Gastroesophageal sphincter (tissue), 4 donors: ENCODE data around the gene SPINK1. TPM values are rescaled to one million over a fixed set of nuclear protein-coding genes. Genes with fewer than 3 reads are reported as not detected.

Experiments used
- ATAC-seq: fragments of 150-250 bp; one replicate; pipeline ENCODE4 v1.9.1; 2016; ENCODE audit warnings: mild to moderate bottlenecking, moderate library complexity
- H3K27ac ChIP-seq, 4 donors: fragments of 200-600 bp; sonication (generic) in 3 of 4; 1 replicate in 3 of 4; 2 replicates in 1 of 4; pipeline ENCODE4 v1.5.1; 2016 to 2019
- H3K27me3 ChIP-seq: fragments of 200-600 bp; sonication (generic); one replicate; pipeline ENCODE4 v1.5.1; 2019
- H3K36me3 ChIP-seq, 2 donors: fragments of 200-600 bp; sonication (generic); one replicate each; pipeline ENCODE4 v1.5.1; 2019; ENCODE audit warnings: control low read depth in 1 of 2
- H3K4me1 ChIP-seq, 3 donors: fragments of 200-600 bp; sonication (generic); 1 replicate in 2 of 3; 2 replicates in 1 of 3; pipeline ENCODE4 v1.5.1; 2016 to 2019; ENCODE audit warnings: control low read depth in 2 of 3
- H3K4me3 ChIP-seq, 2 donors: fragments of 200-600 bp; sonication (generic); one replicate each; pipeline ENCODE4 v1.5.1; 2019; ENCODE audit warnings: mild to moderate bottlenecking in 1 of 2, moderate library complexity in 1 of 2
- H3K9me3 ChIP-seq, 3 donors: fragments of 200-600 bp; sonication (generic); one replicate each; pipeline ENCODE4 v1.5.1; 2017 to 2019; ENCODE audit warnings: control low read depth in 2 of 3
- EP300 ChIP-seq: sonication (generic); formaldehyde crosslinking; IDR thresholded peaks from one replicate; pipeline ENCODE4 v1.6.1; 2017; ENCODE audit warnings: antibody characterized with exemption, mild to moderate bottlenecking
- POLR2A ChIP-seq, 2 donors: fragments of 450-650 bp; IDR thresholded peaks; one replicate each; pipeline ENCODE4 v1.6.1; 2017; ENCODE audit warnings: antibody characterized with exemption in 2 of 2, mild to moderate bottlenecking in 2 of 2, moderate library complexity in 1 of 2
- POLR2AphosphoS5 ChIP-seq: sonication (generic); formaldehyde crosslinking; IDR thresholded peaks from one replicate; pipeline ENCODE4 v1.6.1; 2017; ENCODE audit warnings: antibody characterized with exemption
- WGBS, 2 donors: methylation state at CpG; one replicate each; pipeline ENCODE4 v1.1.5; 2018; ENCODE audit warnings: low coverage in 1 of 2; 5-methylcytosine and 5-hydroxymethylcytosine counted together
- total RNA-seq, 4 donors: library from RNA; depleted of rRNA; stranded (reverse); fragments of >200 nt; gene quantifications; one replicate each; pipeline ENCODE4 v1.1.0, GENCODE V29; 2016
- TF ChIP-seq, protein P1 (sequence below), 4 experiments: fragments of 200-600 bp in 2 of 4; fragments of 450-650 bp in 2 of 4; sonication (generic) in 1 of 4; IDR thresholded peaks; one replicate each; pipeline ENCODE4 v1.5.1; 2017 to 2019; ENCODE audit warnings: antibody characterized with exemption in 4 of 4, mild to moderate bottlenecking in 2 of 4, moderate library complexity in 2 of 4

Gene SPINK1
- total RNA-seq, 4 donors from 2014 or later: not detected

DNA sequence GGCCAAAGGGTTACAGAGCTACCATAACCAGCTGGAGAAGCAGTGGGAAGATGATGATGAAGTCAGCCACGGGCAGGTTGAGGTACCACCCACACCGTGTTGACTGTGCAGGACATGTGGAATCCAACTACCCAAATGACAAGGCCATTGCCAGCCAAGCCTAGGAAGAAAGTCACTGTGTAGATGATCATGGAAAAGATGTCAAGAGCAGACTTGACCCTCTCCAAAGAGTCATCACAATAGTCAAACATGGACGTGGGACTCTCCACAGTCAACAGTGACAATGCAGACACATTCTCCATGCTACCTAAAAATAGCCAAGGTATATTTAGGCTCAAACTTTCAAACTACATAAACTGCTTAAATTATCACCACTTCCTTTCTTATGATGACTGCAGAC is 20.9 kb upstream of the SPINK1 start:
- no peak for ATAC-seq
- no peaks in the 10 kb centered on the region for H3K9me3 ChIP-seq
- no peak overlapping the region for H3K27ac ChIP-seq
- 63 to 79% methylated on average over 3 of the region's 3 CpGs for WGBS, 2 donors
- H3K27me3 ChIP-seq: peaks cover 11% of the 10 kb centered on the region
- no peaks in the 10 kb centered on the region for H3K36me3 ChIP-seq
- TF ChIP-seq POLR2A (IDR thresholded peaks at IDR 0.05): no peak
- no peak for TF ChIP-seq EP300
- TF ChIP-seq, protein P1, sequence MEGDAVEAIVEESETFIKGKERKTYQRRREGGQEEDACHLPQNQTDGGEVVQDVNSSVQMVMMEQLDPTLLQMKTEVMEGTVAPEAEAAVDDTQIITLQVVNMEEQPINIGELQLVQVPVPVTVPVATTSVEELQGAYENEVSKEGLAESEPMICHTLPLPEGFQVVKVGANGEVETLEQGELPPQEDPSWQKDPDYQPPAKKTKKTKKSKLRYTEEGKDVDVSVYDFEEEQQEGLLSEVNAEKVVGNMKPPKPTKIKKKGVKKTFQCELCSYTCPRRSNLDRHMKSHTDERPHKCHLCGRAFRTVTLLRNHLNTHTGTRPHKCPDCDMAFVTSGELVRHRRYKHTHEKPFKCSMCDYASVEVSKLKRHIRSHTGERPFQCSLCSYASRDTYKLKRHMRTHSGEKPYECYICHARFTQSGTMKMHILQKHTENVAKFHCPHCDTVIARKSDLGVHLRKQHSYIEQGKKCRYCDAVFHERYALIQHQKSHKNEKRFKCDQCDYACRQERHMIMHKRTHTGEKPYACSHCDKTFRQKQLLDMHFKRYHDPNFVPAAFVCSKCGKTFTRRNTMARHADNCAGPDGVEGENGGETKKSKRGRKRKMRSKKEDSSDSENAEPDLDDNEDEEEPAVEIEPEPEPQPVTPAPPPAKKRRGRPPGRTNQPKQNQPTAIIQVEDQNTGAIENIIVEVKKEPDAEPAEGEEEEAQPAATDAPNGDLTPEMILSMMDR (IDR thresholded peaks at IDR 0.05): no peak
- no peak for TF ChIP-seq POLR2AphosphoS5
- H3K4me3 ChIP-seq: no peak overlapping the region
- H3K4me1 ChIP-seq: no peaks in the 10 kb centered on the region

DNA sequence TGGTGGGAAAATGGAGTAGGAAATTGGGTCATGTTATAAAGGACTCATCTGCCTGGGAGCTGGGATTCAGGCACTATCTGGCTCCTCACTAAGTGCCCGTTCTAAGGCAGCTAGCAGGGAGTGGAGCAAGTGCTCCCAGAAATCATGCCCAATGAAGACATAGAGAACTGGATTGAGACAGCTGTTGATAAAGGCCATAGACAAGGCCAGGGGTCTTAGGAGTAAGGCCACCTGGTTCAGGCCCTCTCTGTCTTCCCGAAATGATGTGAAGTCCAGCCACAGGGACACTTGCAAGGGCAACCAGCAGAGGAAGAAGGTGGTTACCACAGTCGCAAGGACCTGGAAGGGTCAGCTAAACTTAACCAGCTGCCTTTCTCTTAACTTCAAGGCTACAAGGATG is 20.1 kb upstream of the SPINK1 start:
- WGBS, 2 donors: 89% methylated on average over 2 of the region's 3 CpGs; no CpG with 5 or more reads in 1 of the 2 donors
- Histone ChIP-seq H3K4me3 (no peak overlapping the region), H3K36me3 (no peaks in the 10 kb centered on the region), H3K9me3 (no peaks in the 10 kb centered on the region), H3K27ac (no peak overlapping the region), H3K27me3 (peaks cover 12% of the 10 kb centered on the region), H3K4me1 (no peaks in the 10 kb centered on the region)
- ATAC-seq: no peak
- TF ChIP-seq POLR2A (IDR thresholded peaks at IDR 0.05): no peak
- TF ChIP-seq POLR2AphosphoS5: no peak
- TF ChIP-seq EP300: no peak

DNA sequence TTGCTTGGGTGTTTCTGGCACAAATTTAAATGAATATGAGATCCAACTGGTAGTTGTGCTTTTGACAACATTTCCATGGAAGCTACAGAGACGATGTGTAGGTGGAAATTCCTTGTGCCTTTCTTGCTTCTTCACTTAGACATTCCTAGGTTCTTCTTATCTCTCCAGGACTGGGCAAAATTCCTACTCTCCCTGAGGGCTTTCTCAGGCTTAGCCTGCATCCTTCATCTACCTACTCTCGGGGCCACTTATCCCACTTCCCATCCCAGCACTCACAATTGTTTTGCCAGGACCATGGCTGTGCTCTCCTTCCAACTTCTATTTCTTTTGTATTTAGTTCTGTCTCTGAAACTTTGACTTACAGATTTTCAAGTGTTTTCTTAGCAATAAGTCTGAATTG is 17.8 kb upstream of the SPINK1 start:
- Histone ChIP-seq H3K4me3 (no peak overlapping the region), H3K27ac (no peak overlapping the region), H3K4me1 (no peaks in the 10 kb centered on the region), H3K9me3 (no peaks in the 10 kb centered on the region), H3K36me3 (no peaks in the 10 kb centered on the region), H3K27me3 (peaks cover 10% of the 10 kb centered on the region)
- 45 to 81% methylated on average over 2 of the region's 2 CpGs for WGBS, 2 donors
- no peak for TF ChIP-seq POLR2A (IDR thresholded peaks at IDR 0.05)
- TF ChIP-seq EP300: no peak
- TF ChIP-seq, protein P1 (IDR thresholded peaks at IDR 0.05): no peak
- TF ChIP-seq POLR2AphosphoS5: no peak
- ATAC-seq: no peak

DNA sequence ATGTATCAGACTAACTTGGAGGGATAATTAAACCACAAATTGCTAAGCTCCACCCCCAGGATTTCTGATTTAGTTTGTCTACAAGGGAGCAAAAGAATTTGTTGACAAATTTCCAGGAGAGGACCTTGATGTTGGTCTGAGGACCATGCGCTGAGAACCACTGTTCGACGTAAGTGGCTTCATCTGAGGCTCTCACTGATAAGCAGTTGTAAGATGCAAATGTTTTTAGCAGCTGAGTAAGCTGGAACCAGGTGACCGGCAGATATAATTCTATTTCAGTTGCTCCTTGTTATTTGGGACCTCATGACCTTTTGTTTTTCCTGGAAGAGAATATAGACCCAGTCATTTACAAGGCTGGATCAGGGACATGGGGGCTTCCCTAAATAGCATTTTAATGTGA is 14.1 kb upstream of the SPINK1 start:
- Histone ChIP-seq H3K4me1 (no peaks in the 10 kb centered on the region), H3K36me3 (no peaks in the 10 kb centered on the region), H3K9me3 (no peaks in the 10 kb centered on the region), H3K27ac (no peak overlapping the region), H3K4me3 (no peak overlapping the region), H3K27me3 (peaks cover 10% of the 10 kb centered on the region)
- TF ChIP-seq POLR2AphosphoS5: no peak
- TF ChIP-seq, protein P1 (IDR thresholded peaks at IDR 0.05): no peak
- no peak for TF ChIP-seq POLR2A (IDR thresholded peaks at IDR 0.05)
- TF ChIP-seq EP300: no peak
- 87 to 89% methylated on average over 4 of the region's 4 CpGs for WGBS, 2 donors
- ATAC-seq: no peak

DNA sequence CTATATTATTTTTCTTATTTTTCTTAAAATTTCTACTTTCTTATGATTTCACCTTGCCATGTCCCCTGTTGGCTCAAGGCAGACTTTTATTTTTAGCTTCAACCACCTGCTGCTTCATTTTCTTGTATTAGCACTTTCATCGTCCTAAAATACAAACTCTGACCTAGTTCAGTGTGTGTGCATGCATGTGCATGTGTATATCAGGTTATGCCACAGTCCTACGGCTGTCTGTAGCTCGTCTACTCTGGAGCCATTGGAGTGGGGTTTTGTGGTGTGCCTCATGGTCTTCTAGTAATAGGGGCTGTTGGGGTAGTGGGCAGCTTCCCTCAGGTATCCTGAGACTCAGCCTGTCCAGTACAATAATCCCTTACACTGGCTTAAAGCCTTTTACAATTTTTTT is 13.4 kb upstream of the SPINK1 start:
- no peaks in the 10 kb centered on the region for H3K9me3 ChIP-seq
- 76 to 83% methylated on average over 3 of the region's 3 CpGs for WGBS, 2 donors
- no peak overlapping the region for H3K4me3 ChIP-seq
- H3K27ac ChIP-seq: no peak overlapping the region
- TF ChIP-seq POLR2AphosphoS5 (no peak), EP300 (no peak)
- H3K27me3 ChIP-seq: peaks cover 10% of the 10 kb centered on the region
- ATAC-seq: no peak
- H3K36me3 ChIP-seq: no peaks in the 10 kb centered on the region
- H3K4me1 ChIP-seq: no peaks in the 10 kb centered on the region

DNA sequence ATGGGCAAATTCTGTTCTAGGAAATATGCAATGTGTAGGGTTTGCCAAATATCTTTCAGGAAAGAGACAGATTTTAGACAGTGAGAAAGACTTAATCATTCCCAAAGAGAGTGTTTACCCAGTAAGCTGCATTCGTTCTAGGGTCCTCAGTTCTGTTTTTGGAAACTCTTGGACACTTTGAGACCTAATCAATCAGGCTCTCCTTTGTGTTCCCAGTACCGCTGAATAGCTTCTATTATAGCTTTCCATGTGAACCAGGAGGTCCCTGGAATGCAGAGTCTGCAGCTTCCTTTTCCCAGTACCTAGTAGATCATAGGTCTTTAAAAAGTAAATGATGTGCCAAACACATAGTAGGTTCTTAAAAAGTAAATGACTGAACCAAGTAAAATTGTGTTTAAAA is 11.4 kb upstream of the SPINK1 start:
- WGBS, 2 donors: 19 to 29% methylated on average over 2 of the region's 2 CpGs
- Histone ChIP-seq H3K27ac (no peak overlapping the region), H3K4me3 (no peak overlapping the region), H3K4me1 (no peaks in the 10 kb centered on the region), H3K9me3 (no peaks in the 10 kb centered on the region), H3K36me3 (no peaks in the 10 kb centered on the region), H3K27me3 (peaks cover 10% of the 10 kb centered on the region)
- TF ChIP-seq POLR2AphosphoS5: no peak
- no peak for TF ChIP-seq EP300
- TF ChIP-seq, protein P1 (IDR thresholded peaks at IDR 0.05): no peak
- ATAC-seq: no peak
